GM19328 (cell line): ENCODE measurements around the gene CLK2.
A peak's percentile ranks its signal among the peaks of the same experiment; 100 is the strongest.
"Not testable (repeated sequence)": the region's sequence is repeated elsewhere in the genome, so short reads cannot be mapped to it uniquely, and the experiment has no call there.

Source experiments
- ATAC-seq: cut with Tn5 transposase; IDR thresholded peaks from one replicate; pipeline ENCODE4 v1.9.1; 2021; ENCODE audit warnings: mild to moderate bottlenecking, moderate library complexity; ENCODE audit not compliant: unreplicated experiment

CLK2 gene

GRCh38 chr1:155268630-155269029, 4.7 kb downstream of the CLK2 start:
- ATAC-seq, result no peak

GRCh38 chr1:155267373-155267772, 5.9 kb downstream of the CLK2 start:
- no peak for ATAC-seq

DNA sequence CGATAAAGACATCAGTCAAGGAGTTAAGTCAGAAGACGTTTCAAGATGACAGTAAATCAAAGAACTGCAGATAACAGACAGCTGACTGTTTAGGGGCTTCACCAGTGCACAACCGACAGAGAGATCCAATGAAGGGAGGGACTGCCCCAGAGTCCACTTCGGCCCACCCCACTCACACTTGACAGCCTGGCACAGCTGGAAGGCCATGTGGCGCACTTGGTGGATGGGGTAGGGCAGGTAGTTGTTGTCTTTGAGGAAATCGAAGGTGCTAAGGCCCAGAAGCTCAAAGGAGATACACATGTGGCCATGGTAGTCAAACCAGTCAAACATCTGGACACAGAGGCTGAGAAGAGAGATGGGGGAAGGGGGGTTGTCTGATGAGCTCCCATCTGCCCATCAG, 6.8 kb downstream of the CLK2 start:
- ATAC-seq, result no peak

- ATAC-seq, result no peak
Measured at GRCh38 chr1:155263067-155263466, 10.2 kb downstream of the CLK2 start.

DNA sequence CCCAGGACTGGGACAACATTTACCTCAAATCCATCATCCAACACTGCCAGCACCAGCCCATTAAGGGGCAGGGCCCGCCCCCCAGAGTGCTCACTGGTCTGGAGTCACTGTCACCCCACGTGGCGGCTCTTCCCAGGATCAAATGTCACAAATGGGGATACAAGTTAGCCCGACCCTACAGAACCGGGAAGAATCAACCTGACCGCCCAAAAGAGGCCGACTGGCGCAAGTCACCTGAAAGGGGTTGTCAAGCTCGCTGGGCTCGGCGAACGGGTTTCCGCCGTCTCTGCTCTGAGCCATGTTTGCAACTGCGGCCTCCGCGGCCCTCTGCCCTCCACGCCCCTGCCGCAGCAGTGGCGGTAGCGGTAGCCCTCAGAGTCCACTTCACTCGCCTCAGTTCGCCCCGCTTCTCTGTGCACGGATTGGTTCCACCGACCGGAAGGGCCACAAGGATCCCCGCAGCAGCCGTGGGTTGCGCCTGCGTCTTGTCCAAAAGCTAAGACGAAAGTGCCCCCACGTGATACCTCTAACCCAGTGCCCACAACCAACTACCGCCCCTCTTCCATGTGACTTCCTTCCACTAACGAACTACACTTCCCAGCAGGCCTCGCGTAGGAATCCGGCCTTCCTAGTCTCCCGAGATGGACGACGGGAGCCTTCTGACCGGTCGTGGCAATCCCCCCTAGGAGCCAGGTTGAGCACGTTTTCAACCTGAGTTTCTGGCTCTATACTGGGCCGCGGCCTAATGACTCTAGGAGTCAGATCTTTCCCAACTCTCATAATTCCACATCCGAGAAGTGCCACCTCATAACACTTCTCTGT, 11.2 kb downstream of the CLK2 start, which contains the start of gene SCAMP3:
Gene SCAMP3 (minus strand): TSS at position 509 of the 822 bp plus-strand sequence. CDS start 209 bp downstream, at position 300.
- peak; percentile 90 for ATAC-seq

DNA sequence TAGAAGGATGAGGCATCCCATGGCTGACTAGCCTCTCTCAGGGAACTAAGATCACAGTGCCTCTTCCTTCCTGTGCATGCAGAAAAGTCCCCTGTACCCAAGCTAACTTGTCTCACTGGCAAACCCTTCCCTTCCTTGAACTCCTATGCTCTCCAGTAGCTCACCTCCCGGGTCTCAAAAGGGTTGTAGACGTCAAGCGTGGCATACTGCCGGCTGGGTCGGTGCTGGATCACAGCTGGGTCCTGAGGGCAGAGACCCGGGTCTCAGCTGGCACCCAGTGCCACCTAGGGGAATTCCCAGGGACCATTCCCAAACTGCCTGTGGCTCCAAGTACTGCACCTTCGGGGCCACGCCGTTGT, 11.8 kb downstream of the CLK2 start:
- ATAC-seq, result no peak

DNA sequence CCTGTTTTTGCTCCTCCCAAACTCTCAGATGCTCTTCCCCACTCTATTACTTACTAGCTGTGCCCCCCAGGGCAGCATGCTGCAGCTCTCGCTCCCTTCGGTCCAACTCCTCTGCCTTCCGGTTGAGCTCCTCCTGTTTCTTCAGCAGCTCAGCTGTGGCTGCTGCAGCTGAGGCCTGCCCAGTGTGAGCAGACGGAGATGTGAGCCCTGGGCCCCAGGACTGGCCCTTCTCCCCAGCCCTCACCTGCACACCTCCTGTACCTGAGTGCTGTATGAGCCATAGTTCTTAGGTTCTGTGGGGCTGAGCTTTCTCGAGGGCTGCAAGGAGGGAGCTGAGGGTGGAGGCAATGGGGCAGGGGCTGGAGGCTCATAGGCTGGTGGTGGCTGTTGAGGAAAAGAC, 13.0 kb downstream of the CLK2 start:
- ATAC-seq, result no peak

DNA sequence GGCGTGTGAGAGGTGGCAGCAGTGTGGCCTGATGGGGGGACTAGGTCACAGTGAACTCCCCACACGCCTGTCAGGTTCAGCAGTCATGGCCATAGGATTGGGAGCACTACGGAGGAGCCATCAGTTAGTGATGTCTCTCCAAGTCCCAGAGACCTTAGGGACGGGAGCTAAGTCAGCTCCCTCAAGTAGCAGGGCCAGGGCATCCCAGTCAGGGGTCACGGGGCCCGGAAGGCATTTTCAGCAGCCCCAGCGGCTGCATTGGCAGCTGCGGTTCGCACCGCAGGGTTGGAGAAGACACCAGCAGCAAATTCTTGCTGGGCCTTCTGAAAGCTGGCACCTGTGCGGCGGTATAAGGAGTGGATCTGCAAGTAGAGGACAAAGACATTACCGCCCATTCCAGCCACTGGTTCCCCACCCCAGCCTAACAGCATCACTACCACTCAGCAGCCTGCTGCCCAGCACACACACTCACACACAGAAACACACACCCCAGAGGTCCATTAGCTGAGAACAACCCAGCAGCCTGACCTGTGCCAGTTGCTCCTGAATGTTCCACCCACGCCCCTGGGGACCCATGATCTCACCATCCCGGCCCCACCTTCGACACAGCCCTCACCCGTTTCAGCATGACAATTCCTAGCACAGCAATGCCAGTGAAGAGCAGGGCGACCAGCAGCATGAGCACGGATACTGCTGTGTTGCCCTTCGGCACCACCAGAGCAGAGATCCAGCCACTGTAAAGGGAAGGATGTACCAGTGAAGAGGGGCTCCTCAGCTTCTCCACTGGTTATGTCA, 17.0 kb downstream of the CLK2 start:
- ATAC-seq, result no peak

- ATAC-seq, result no peak
Measured at GRCh38 chr1:155255243-155256007, 17.9 kb downstream of the CLK2 start, which contains the start of gene ENTREP3. Gene ENTREP3, minus strand, starts transcription at chr1:155255483. Its CDS starts 606 bp downstream, at chr1:155254877.

GRCh38 chr1:155254714-155255242, 18.5 kb downstream of the CLK2 start:
- no peak for ATAC-seq

GRCh38 chr1:155254228-155254713, 19.0 kb downstream of the CLK2 start:
- ATAC-seq, result no peak

DNA sequence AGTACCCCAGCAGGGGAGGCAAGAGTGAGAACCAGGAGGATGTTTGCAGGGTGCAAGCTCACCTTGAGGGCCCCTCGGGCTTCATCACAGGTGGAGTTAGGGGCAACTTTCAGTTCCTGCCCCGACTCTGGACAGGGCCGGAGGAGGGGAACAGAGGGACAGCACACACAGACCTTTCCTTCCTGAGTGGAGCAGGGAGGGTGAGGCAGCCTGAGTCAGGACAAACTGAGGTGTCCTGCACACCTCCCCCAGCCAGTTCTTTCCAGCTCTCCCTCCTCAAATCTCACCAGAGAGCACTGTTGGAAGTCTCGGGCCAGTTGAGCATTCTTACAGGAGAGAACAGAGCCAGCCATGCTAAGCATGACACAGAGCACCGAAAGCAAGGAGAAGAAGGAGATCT, 19.5 kb downstream of the CLK2 start:
- ATAC-seq, result no peak

GRCh38 chr1:155253208-155253607, 20.1 kb downstream of the CLK2 start:
- ATAC-seq, result no peak

DNA sequence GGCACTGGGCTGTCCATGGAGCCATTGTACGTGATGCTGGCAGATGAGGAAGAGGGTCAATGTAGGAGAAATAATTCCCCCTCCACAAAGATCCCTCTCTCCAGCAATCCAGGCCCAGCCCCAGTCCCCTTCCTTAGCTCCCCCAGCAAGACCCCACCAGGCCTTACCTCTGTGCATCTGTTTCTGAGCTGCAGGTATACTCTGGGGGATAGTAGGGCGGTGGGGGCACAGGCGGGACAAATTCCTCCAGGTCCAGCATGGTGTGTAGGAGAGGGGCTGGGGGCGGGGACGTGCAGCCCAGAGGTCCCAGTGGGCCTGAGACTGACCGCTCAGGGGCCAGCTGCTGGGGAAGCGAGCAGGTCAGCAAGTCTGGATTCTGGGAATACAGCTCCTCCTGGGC, 21.7 kb downstream of the CLK2 start:
- ATAC-seq, result no peak

DNA sequence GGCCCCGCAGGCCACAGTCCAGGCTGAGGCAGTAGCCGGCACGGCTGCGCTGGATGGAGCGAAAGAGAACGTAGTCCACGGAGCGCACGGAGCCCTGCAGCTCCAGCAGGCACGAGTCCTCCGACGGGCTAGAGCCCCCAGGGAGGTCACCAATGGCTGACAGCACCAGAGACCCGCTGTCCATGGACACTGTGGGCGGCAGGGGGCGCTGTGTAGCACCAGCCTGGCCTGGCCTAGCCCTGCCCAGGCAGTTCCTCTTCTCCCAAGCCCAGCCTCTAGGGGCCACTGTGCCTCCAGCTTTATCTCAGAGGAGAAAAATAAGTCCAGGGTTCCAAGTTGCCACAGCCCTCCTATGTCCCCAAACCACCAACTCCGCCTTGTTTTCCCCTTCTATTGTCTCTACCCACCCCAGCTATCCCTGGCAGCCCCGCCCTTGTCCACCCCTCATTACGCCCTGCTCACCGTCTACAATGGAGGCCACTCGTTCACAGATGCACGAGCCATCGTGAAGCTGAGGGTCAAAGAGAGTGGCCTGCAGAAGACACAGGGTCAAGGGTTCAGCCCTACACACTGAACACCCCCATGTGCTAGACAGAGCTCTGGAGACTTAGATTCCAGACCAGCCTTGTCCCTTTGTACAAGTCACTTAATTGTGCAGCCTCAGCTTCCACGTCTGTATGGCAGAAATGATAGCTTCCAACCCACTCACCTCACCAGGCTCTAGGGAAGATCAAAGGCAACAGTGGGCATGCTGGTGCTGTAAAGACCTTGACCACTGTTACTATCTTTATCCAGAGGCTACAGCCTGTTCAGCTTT, 22.5 kb downstream of the CLK2 start:
- ATAC-seq, result peak; percentile 78

- peak; percentile 23 for ATAC-seq
Measured at GRCh38 chr1:155250246-155250632, 23.1 kb downstream of the CLK2 start.

- no peak for ATAC-seq
Measured at GRCh38 chr1:155247667-155248553, 25.4 kb downstream of the CLK2 start.

DNA sequence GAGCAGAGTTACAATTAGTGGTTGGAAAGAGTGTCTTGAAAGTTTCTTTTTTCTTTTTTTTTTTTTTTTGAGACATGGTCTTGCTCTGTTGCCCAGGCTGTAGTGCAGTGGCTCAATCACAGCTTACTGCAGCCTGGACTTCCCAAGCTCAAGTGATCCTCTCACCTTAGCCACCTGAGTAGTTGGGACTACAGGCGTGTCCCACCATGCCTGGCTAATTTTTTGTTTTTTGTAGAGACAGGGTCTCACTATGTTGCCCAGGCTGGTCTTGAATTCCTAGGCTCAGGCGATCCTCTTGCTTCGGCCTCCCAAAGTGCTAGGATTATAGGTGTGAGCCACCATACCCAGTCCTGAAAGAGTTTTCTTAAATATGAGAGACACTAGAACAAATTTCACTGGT, 26.5 kb downstream of the CLK2 start:
- not testable (repeated sequence) for ATAC-seq

GRCh38 chr1:155245163-155245524, 28.2 kb downstream of the CLK2 start:
- ATAC-seq, result no peak
